ENCODE measurements around the gene HBE1. TPM values are rescaled to one million over a fixed set of nuclear protein-coding genes. Genes with fewer than 3 reads are reported as not detected.

HBE1 gene
- total RNA-seq, 1 donor from 2014 or later = not detected

- H3K9ac ChIP-seq = no peak overlapping the region
- no peaks in the 10 kb centered on the region for H3K36me3 ChIP-seq
- no peaks in the 10 kb centered on the region for H3K27me3 ChIP-seq
- no peaks in the 10 kb centered on the region for H3K36me3 Mint-ChIP-seq
- H3K79me2 ChIP-seq (ENCODE audit: low read depth) = no peaks in the 10 kb centered on the region
- no peak overlapping the region for H3K27ac Mint-ChIP-seq
- no peaks in the 10 kb centered on the region for H3F3A ChIP-seq (ENCODE audit: low read depth)
- H3K4me3 Mint-ChIP-seq = no peak overlapping the region
- H3K4me1 ChIP-seq = no peaks in the 10 kb centered on the region
- H3K9me3 Mint-ChIP-seq = no peaks in the 10 kb centered on the region
- H3K4me2 ChIP-seq = no peak overlapping the region
- H4K20me1 ChIP-seq (ENCODE audit: low read depth) = no peaks in the 10 kb centered on the region
- no peak for TF ChIP-seq CTCF (IDR thresholded peaks at IDR 0.05)
- TF ChIP-seq EZH2 (IDR thresholded peaks at IDR 0.05) = no peak
- TF ChIP-seq EZH2phosphoT487 (IDR thresholded peaks at IDR 0.05) = no peak
- H3K27ac ChIP-seq = no peak overlapping the region
- no peak overlapping the region for H3K4me3 ChIP-seq
- H3K27me3 Mint-ChIP-seq (ENCODE audit: insufficient read depth, low read depth) = no peaks in the 10 kb centered on the region
- H2AFZ ChIP-seq (replicated peaks) = no peak overlapping the region
- H3K4me1 Mint-ChIP-seq = peaks cover 6% of the 10 kb centered on the region
- no peaks in the 10 kb centered on the region for H3K9me3 ChIP-seq (ENCODE audit: low read depth)
- no peak for DNase-seq (ENCODE audit: low spot score)
These were observed 26.6 kb downstream of the HBE1 start for GRCh38 chr11:5242933-5243815.

GRCh38 chr11:5242208-5242607 lies 27.5 kb downstream of the HBE1 start:
- Histone ChIP-seq H3K4me2 (no peak overlapping the region), H3K27me3 (no peaks in the 10 kb centered on the region), H3F3A (ENCODE audit: low read depth) (no peaks in the 10 kb centered on the region), H3K9ac (no peak overlapping the region), H3K9me3 (ENCODE audit: low read depth) (no peaks in the 10 kb centered on the region), H4K20me1 (ENCODE audit: low read depth) (no peaks in the 10 kb centered on the region), H3K4me3 (no peak overlapping the region), H2AFZ (replicated peaks) (no peak overlapping the region), H3K36me3 (no peaks in the 10 kb centered on the region), H3K79me2 (ENCODE audit: low read depth) (no peaks in the 10 kb centered on the region), H3K27ac (no peak overlapping the region), H3K4me1 (no peaks in the 10 kb centered on the region)
- H3K4me3 Mint-ChIP-seq = no peak overlapping the region
- DNase-seq (ENCODE audit: low spot score) = no peak
- no peaks in the 10 kb centered on the region for H3K4me1 Mint-ChIP-seq
- TF ChIP-seq EZH2 (IDR thresholded peaks at IDR 0.05) (no peak), CTCF (IDR thresholded peaks at IDR 0.05) (no peak), EZH2phosphoT487 (IDR thresholded peaks at IDR 0.05) (no peak)
- H3K27me3 Mint-ChIP-seq (ENCODE audit: insufficient read depth, low read depth) = peaks cover 2% of the 10 kb centered on the region
- no peaks in the 10 kb centered on the region for H3K36me3 Mint-ChIP-seq
- H3K27ac Mint-ChIP-seq = no peak overlapping the region
- no peaks in the 10 kb centered on the region for H3K9me3 Mint-ChIP-seq

GRCh38 chr11:5241458-5241857 lies 28.3 kb downstream of the HBE1 start:
- no peak overlapping the region for H3K4me3 Mint-ChIP-seq
- no peak overlapping the region for H3K4me3 ChIP-seq
- no peak overlapping the region for H3K27ac Mint-ChIP-seq
- H3K4me1 Mint-ChIP-seq = no peaks in the 10 kb centered on the region
- peaks cover 2% of the 10 kb centered on the region for H3K27me3 Mint-ChIP-seq (ENCODE audit: insufficient read depth, low read depth)
- no peak overlapping the region for H3K4me2 ChIP-seq
- H3K9ac ChIP-seq = no peak overlapping the region
- H2AFZ ChIP-seq (replicated peaks) = no peak overlapping the region
- no peaks in the 10 kb centered on the region for H4K20me1 ChIP-seq (ENCODE audit: low read depth)
- H3K27ac ChIP-seq = no peak overlapping the region
- TF ChIP-seq EZH2phosphoT487 (IDR thresholded peaks at IDR 0.05) = no peak
- TF ChIP-seq EZH2 (IDR thresholded peaks at IDR 0.05) = no peak
- TF ChIP-seq CTCF (IDR thresholded peaks at IDR 0.05) = no peak
- H3K4me1 ChIP-seq = no peaks in the 10 kb centered on the region
- H3K79me2 ChIP-seq (ENCODE audit: low read depth) = no peaks in the 10 kb centered on the region
- H3K9me3 ChIP-seq (ENCODE audit: low read depth) = no peaks in the 10 kb centered on the region
- H3K36me3 Mint-ChIP-seq = no peaks in the 10 kb centered on the region
- no peaks in the 10 kb centered on the region for H3K9me3 Mint-ChIP-seq
- H3K27me3 ChIP-seq = no peaks in the 10 kb centered on the region
- no peaks in the 10 kb centered on the region for H3K36me3 ChIP-seq
- no peaks in the 10 kb centered on the region for H3F3A ChIP-seq (ENCODE audit: low read depth)
- no peak for DNase-seq (ENCODE audit: low spot score)
